HEK293 (cell line): Measurements from ENCODE around the gene HTR4.
"Not testable (repeated sequence)": the region's sequence is repeated elsewhere in the genome, so short reads cannot be mapped to it uniquely, and the experiment has no call there.

ENCODE experiments used
- CTCF ChIA-PET: fragments of 350-600 bp; formaldehyde crosslinking; extraction: SDS; loops from one replicate; lab custom pipeline; 2021; ENCODE audit warnings: antibody characterized with exemption; lab: Yijun Ruan, JAX
- POLR2A ChIA-PET: fragments of 300-600 bp; formaldehyde crosslinking; extraction: SDS; loops from one replicate; lab custom pipeline; 2020; ENCODE audit warnings: antibody characterized with exemption, inconsistent platforms; lab: Yijun Ruan, JAX
- H3K27ac ChIP-seq: fragments of 200-500 bp; sonication (Bioruptor generic); 2 replicates; pipeline ENCODE4 v1.5.1; 2014; ENCODE audit warnings: low read depth, low read length, control low read depth, inconsistent platforms; ENCODE audit errors: extremely low read depth
- H3K36me3 ChIP-seq, 2 experiments: fragments of 200-500 bp in 1 of 2; sonication (Bioruptor generic) in 1 of 2; 1 replicate in 1 of 2; 2 replicates in 1 of 2; pipeline ENCODE4 v1.5.1; 2014 to 2017; ENCODE audit warnings: inconsistent platforms in 2 of 2, low read length in 2 of 2; ENCODE audit not compliant: control insufficient read depth in 2 of 2, insufficient read depth in 1 of 2
- H3K4me1 ChIP-seq: fragments of 200-500 bp; sonication (Bioruptor generic); 2 replicates; pipeline ENCODE4 v1.5.1; 2014; ENCODE audit warnings: mild to moderate bottlenecking, low read length, inconsistent platforms; ENCODE audit not compliant: control insufficient read depth, insufficient read depth
- H3K4me3 ChIP-seq: 2 replicates; pipeline ENCODE4 v1.5.1; 2011; ENCODE audit warnings: low read depth, mild to moderate bottlenecking, control low read depth, low read length, moderate library complexity
- H3K9me3 ChIP-seq: fragments of 200-500 bp; sonication (Bioruptor generic); 2 replicates; pipeline ENCODE4 v1.5.1; 2014; ENCODE audit warnings: low read depth, low read length, inconsistent platforms; ENCODE audit not compliant: control insufficient read depth, insufficient read depth
- ATF2 ChIP-seq: fragments of 450-650 bp; formaldehyde crosslinking; IDR thresholded peaks from 2 replicates; pipeline ENCODE4 v1.5.1; 2016; ENCODE audit warnings: missing biosample characterization, missing genetic modification characterization, low read depth
- IKZF3 ChIP-seq: fragments of 450-650 bp; IDR thresholded peaks from 2 replicates; pipeline ENCODE4 v1.5.0; 2018; ENCODE audit warnings: missing biosample characterization, mild to moderate bottlenecking, missing genetic modification characterization, moderate library complexity
- REST ChIP-seq: fragments of 450-650 bp; formaldehyde crosslinking; IDR thresholded peaks from 2 replicates; pipeline ENCODE4 v1.5.1; 2016; ENCODE audit warnings: missing biosample characterization, missing genetic modification characterization
- TCF7L2 ChIP-seq: IDR thresholded peaks from 2 replicates; pipeline ENCODE4 v1.6.1; 2011; ENCODE audit warnings: low read depth, mild to moderate bottlenecking, inconsistent platforms, low read length, moderate library complexity, borderline replicate concordance
- ZFP3 ChIP-seq: fragments of 450-650 bp; formaldehyde crosslinking; IDR thresholded peaks from 2 replicates; pipeline ENCODE4 v1.5.1; 2016; ENCODE audit warnings: low read depth, missing biosample characterization, missing genetic modification characterization
- ZFP69B ChIP-seq: fragments of 450-650 bp; formaldehyde crosslinking; IDR thresholded peaks from 2 replicates; pipeline ENCODE4 v1.5.1; 2016; ENCODE audit warnings: missing biosample characterization, missing genetic modification characterization
- ZNF140 ChIP-seq: fragments of 450-650 bp; formaldehyde crosslinking; IDR thresholded peaks from 2 replicates; pipeline ENCODE4 v1.5.1; 2016; ENCODE audit warnings: missing biosample characterization, missing genetic modification characterization
- ZNF211 ChIP-seq: fragments of 450-650 bp; formaldehyde crosslinking; IDR thresholded peaks from 2 replicates; pipeline ENCODE4 v1.5.1; 2016; ENCODE audit warnings: low read depth, missing biosample characterization, missing genetic modification characterization
- ZNF280D ChIP-seq: fragments of 450-650 bp; formaldehyde crosslinking; IDR thresholded peaks from 2 replicates; pipeline ENCODE4 v1.5.1; 2016; ENCODE audit warnings: missing biosample characterization, missing genetic modification characterization
- ZNF335 ChIP-seq: fragments of 450-650 bp; formaldehyde crosslinking; conservative IDR thresholded peaks from 2 replicates; pipeline ENCODE4 v1.5.1; 2016; ENCODE audit warnings: missing biosample characterization, missing genetic modification characterization
- ZNF354C ChIP-seq: fragments of 450-650 bp; formaldehyde crosslinking; IDR thresholded peaks from 2 replicates; pipeline ENCODE4 v1.5.1; 2016; ENCODE audit warnings: missing biosample characterization, missing genetic modification characterization, low read depth, borderline replicate concordance
- ZNF510 ChIP-seq: fragments of 450-650 bp; formaldehyde crosslinking; IDR thresholded peaks from 2 replicates; pipeline ENCODE4 v1.5.1; 2018; ENCODE audit warnings: mild to moderate bottlenecking, missing genetic modification characterization, missing biosample characterization; ENCODE audit not compliant: insufficient replicate concordance
- ZNF624 ChIP-seq: fragments of 450-650 bp; formaldehyde crosslinking; IDR thresholded peaks from 2 replicates; pipeline ENCODE4 v1.5.1; 2017; ENCODE audit warnings: missing biosample characterization, missing genetic modification characterization
- ZNF76 ChIP-seq: fragments of 450-650 bp; formaldehyde crosslinking; IDR thresholded peaks from 2 replicates; pipeline ENCODE4; 2016; ENCODE audit warnings: low read depth, missing biosample characterization, missing genetic modification characterization, borderline replicate concordance
- ZSCAN16 ChIP-seq: fragments of 450-650 bp; formaldehyde crosslinking; IDR thresholded peaks from 2 replicates; pipeline ENCODE4 v1.5.1; 2016; ENCODE audit warnings: missing biosample characterization, missing genetic modification characterization

HTR4 gene

GRCh38 chr5:148681157-148682057 lies 27.1 kb upstream of the HTR4 start (continued):
- TF ChIP-seq ZNF280D (tag by site-specific recombination) = no peak

- POLR2A ChIA-PET, H3K9me3 ChIP-seq, H3K4me3 ChIP-seq, H3K36me3 ChIP-seq, CTCF ChIA-PET, H3K4me1 ChIP-seq, H3K27ac ChIP-seq: not testable (repeated sequence)
These were observed 19.4 kb upstream of the HTR4 start for GRCh38 chr5:148673704-148674103.

GRCh38 chr5:148666353-148666752 lies 12.0 kb upstream of the HTR4 start:
- Histone ChIP-seq H3K9me3 (no peaks in the 10 kb centered on the region), H3K36me3 (no peaks in the 10 kb centered on the region), H3K4me3 (no peak overlapping the region), H3K27ac (no peak overlapping the region), H3K4me1 (no peaks in the 10 kb centered on the region)
- TF ChIP-seq ZNF211 (tag by site-specific recombination) (no peak), REST (tag by site-specific recombination) (peak; percentile 87), ZFP3 (tag by site-specific recombination) (no peak)
- POLR2A ChIA-PET = no interaction called here
- CTCF ChIA-PET = interaction anchor here (1.0 to 1.8 kb wide), 4 partner anchors 11 to 65 kb away, joined by 3 to 8 read pairs (median 5); no protein-coding TSS in a partner anchor

GRCh38 chr5:148665431-148665830 lies 11.1 kb upstream of the HTR4 start:
- H3K9me3 ChIP-seq = no peaks in the 10 kb centered on the region
- ChIA-PET CTCF (interaction anchor here (0.6 to 1.8 kb wide), 3 partner anchors 53 to 730 kb away, joined by 3 to 6 read pairs (median 4); no protein-coding TSS in a partner anchor), POLR2A (no interaction called here)
- no peak overlapping the region for H3K27ac ChIP-seq
- no peaks in the 10 kb centered on the region for H3K36me3 ChIP-seq
- no peak overlapping the region for H3K4me3 ChIP-seq
- no peak for TF ChIP-seq ATF2 (tag by site-specific recombination)
- no peak for TF ChIP-seq ZNF140 (tag by site-specific recombination)
- TF ChIP-seq ZNF624 (tag by site-specific recombination) = no peak
- TF ChIP-seq ZNF335 = no peak
- TF ChIP-seq ZFP69B (tag by site-specific recombination) = no peak
- TF ChIP-seq IKZF3 (tag by site-specific recombination) = no peak
- no peak for TF ChIP-seq TCF7L2
- TF ChIP-seq ZNF510 = no peak
- no peak for TF ChIP-seq ZSCAN16
- no peak for TF ChIP-seq ZNF76 (tag by site-specific recombination)
- TF ChIP-seq ZNF354C = no peak
- no peaks in the 10 kb centered on the region for H3K4me1 ChIP-seq
